ENCODE measurements around the gene PECR.

Gene PECR

GRCh38 chr2:216041438-216041837, 40.2 kb downstream of the PECR start (continued):
- TF ChIP-seq ZNF600 (tag by site-specific recombination; IDR thresholded peaks at IDR 0.05), result no peak
- TF ChIP-seq ZNF629 (tag by site-specific recombination; IDR thresholded peaks at IDR 0.05), result no peak
- no peak for TF ChIP-seq ZNF664 (tag by site-specific recombination; IDR thresholded peaks at IDR 0.05)
- no peak for TF ChIP-seq HOXC10 (CRISPR knock-in tag; IDR thresholded peaks at IDR 0.05)
- TF ChIP-seq ZNF18 (tag by site-specific recombination; IDR thresholded peaks at IDR 0.05), result no peak

DNA sequence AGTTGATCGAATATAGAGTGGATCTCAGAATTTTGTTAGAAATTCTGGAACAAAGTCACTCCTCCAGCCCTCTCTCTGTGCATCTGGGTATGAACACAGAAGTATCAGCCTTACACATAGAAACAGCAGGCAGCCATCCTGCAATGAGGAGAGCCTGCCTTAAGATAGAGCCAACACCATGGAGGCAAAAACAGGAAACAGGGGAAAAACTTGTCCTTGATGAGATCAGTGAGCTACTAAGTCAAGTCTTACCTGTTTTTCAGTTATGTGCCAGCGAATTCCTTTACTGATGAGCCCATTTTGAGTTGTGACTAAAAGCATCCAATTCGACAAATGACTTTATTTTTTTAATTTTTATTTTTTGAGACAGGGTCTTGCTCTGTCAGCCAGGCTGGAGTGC, 41.7 kb downstream of the PECR start:
- Histone ChIP-seq H3K9me3 (ENCODE audit: control insufficient read depth, insufficient read depth, low read depth, low read length) (no peaks in the 10 kb centered on the region), H3K4me1 (ENCODE audit: control insufficient read depth, insufficient read depth, low read length) (no peaks in the 10 kb centered on the region), H3K4me3 (ENCODE audit: low read depth, low read length) (no peak overlapping the region), H3K36me3 (ENCODE audit: control insufficient read depth in 2 of 2, insufficient read depth in 1 of 2, low read length in 2 of 2) (peaks cover 6 to 63% of the 10 kb centered on the region in 2 experiments; a peak in 2 of 3 replicates), H3K27ac (ENCODE audit: extremely low read depth, low read depth, low read length) (no peak overlapping the region)
- ChIA-PET CTCF (interaction anchor here (0.7 to 0.9 kb wide), 2 partner anchors 8 to 90 kb away, joined by 3 to 4 read pairs; no protein-coding TSS in a partner anchor), POLR2A (no interaction called here)
- TF ChIP-seq ZNF302 (tag by site-specific recombination; IDR thresholded peaks at IDR 0.05; ENCODE audit: low read depth), result no peak
- TF ChIP-seq ZIC2 (tag by site-specific recombination; IDR thresholded peaks at IDR 0.05), result no peak
- TF ChIP-seq ZNF146 (tag by site-specific recombination; IDR thresholded peaks at IDR 0.05), result no peak

DNA sequence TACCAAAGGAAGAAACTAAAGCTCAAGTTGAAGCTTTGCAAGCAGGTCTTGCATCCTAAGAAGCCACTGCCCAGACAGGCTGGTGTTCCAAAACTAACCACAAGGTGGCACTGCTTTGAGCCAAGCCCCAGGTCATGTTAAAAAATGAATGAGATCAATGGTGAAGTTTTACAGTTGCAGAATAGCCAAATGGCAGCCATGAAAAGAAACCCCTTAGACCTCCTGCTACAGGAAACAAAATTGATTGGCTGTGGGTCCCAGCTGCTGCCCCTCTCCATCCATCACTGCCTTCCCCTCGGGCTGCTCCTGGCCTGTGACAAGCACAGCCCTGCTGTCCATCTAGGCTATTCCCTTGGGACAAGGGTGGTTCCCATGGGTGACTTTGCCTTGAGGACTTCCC, 47.5 kb downstream of the PECR start:
- no peak for TF ChIP-seq ZNF16 (tag by site-specific recombination; IDR thresholded peaks at IDR 0.05; ENCODE audit: low read depth)
- TF ChIP-seq ZNF777 (tag by site-specific recombination; IDR thresholded peaks at IDR 0.05; ENCODE audit: borderline replicate concordance), result no peak
- TF ChIP-seq, protein P1, sequence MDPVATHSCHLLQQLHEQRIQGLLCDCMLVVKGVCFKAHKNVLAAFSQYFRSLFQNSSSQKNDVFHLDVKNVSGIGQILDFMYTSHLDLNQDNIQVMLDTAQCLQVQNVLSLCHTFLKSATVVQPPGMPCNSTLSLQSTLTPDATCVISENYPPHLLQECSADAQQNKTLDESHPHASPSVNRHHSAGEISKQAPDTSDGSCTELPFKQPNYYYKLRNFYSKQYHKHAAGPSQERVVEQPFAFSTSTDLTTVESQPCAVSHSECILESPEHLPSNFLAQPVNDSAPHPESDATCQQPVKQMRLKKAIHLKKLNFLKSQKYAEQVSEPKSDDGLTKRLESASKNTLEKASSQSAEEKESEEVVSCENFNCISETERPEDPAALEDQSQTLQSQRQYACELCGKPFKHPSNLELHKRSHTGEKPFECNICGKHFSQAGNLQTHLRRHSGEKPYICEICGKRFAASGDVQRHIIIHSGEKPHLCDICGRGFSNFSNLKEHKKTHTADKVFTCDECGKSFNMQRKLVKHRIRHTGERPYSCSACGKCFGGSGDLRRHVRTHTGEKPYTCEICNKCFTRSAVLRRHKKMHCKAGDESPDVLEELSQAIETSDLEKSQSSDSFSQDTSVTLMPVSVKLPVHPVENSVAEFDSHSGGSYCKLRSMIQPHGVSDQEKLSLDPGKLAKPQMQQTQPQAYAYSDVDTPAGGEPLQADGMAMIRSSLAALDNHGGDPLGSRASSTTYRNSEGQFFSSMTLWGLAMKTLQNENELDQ (tag by site-specific recombination; IDR thresholded peaks at IDR 0.05; ENCODE audit: low read depth), result no peak
- TF ChIP-seq ZNF223 (tag by site-specific recombination; IDR thresholded peaks at IDR 0.05), result no peak
- TF ChIP-seq, protein P2, sequence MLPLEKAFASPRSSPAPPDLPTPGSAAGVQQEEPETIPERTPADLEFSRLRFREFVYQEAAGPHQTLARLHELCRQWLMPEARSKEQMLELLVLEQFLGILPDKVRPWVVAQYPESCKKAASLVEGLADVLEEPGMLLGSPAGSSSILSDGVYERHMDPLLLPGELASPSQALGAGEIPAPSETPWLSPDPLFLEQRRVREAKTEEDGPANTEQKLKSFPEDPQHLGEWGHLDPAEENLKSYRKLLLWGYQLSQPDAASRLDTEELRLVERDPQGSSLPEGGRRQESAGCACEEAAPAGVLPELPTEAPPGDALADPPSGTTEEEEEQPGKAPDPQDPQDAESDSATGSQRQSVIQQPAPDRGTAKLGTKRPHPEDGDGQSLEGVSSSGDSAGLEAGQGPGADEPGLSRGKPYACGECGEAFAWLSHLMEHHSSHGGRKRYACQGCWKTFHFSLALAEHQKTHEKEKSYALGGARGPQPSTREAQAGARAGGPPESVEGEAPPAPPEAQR (tag by site-specific recombination; IDR thresholded peaks at IDR 0.05), result no peak
- TF ChIP-seq TCF7L2 (IDR thresholded peaks at IDR 0.05; ENCODE audit: borderline replicate concordance, low read depth, low read length), result no peak
- no peak for TF ChIP-seq ZNF248 (tag by site-specific recombination; IDR thresholded peaks at IDR 0.05)
- TF ChIP-seq ZNF654 (tag by site-specific recombination; IDR thresholded peaks at IDR 0.05; ENCODE audit: low read depth), result peak; percentile 18; the same call in 1 of the 2 replicates
- H3K36me3 ChIP-seq (ENCODE audit: control insufficient read depth in 2 of 2, insufficient read depth in 1 of 2, low read length in 2 of 2), result peaks cover 0 to 46% of the 10 kb centered on the region in 2 experiments; a peak in 1 of 3 replicates
- no peaks in the 10 kb centered on the region for H3K4me1 ChIP-seq (ENCODE audit: control insufficient read depth, insufficient read depth, low read length)
- CTCF ChIA-PET, result interaction anchor here (0.6 to 5.6 kb wide), 22 partner anchors 8 to 1368 kb away, joined by 3 to 52 read pairs (median 4); partner anchors contain the start of genes PECR and TMEM169
- no peaks in the 10 kb centered on the region for H3K9me3 ChIP-seq (ENCODE audit: control insufficient read depth, insufficient read depth, low read depth, low read length)
- POLR2A ChIA-PET, result no interaction called here
- no peak overlapping the region for H3K4me3 ChIP-seq (ENCODE audit: low read depth, low read length)
- no peak overlapping the region for H3K27ac ChIP-seq (ENCODE audit: extremely low read depth, low read depth, low read length)
